ENCODE results near the gene STAM2.

STAM2 gene

DNA sequence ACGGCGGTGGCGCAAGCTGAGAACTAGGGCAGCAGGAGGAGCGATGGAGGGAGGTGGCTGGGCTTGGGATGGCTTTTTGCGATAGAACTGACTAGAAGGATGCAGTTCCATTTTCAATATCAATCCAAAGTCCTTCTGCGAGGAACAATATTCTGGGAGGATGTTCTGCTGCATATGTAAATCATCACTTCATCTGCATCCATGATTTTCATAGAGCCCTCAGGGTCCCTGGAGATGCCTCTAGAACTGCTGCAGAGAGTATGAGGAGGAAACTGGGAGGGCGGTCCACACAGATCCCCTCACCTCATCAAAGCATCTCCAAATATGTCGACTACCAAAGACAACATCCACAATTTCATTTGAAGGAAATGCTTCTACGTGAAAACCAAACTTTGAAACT lies 97.5 kb downstream of the STAM2 start:
- TF ChIP-seq, protein P1, sequence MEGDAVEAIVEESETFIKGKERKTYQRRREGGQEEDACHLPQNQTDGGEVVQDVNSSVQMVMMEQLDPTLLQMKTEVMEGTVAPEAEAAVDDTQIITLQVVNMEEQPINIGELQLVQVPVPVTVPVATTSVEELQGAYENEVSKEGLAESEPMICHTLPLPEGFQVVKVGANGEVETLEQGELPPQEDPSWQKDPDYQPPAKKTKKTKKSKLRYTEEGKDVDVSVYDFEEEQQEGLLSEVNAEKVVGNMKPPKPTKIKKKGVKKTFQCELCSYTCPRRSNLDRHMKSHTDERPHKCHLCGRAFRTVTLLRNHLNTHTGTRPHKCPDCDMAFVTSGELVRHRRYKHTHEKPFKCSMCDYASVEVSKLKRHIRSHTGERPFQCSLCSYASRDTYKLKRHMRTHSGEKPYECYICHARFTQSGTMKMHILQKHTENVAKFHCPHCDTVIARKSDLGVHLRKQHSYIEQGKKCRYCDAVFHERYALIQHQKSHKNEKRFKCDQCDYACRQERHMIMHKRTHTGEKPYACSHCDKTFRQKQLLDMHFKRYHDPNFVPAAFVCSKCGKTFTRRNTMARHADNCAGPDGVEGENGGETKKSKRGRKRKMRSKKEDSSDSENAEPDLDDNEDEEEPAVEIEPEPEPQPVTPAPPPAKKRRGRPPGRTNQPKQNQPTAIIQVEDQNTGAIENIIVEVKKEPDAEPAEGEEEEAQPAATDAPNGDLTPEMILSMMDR (IDR thresholded peaks at IDR 0.05), result no peak
- H3K4me3 Mint-ChIP-seq, result no peak overlapping the region
- H3K27me3 Mint-ChIP-seq (ENCODE audit: low read depth, poor library complexity), result peaks cover 7% of the 10 kb centered on the region
- H3K4me1 Mint-ChIP-seq, result no peaks in the 10 kb centered on the region
- no peaks in the 10 kb centered on the region for H3K9me3 Mint-ChIP-seq
- H3K36me3 Mint-ChIP-seq (ENCODE audit: low read depth), result no peaks in the 10 kb centered on the region
- DNase-seq, result no peak
- H3K27ac Mint-ChIP-seq, result no peak overlapping the region

DNA sequence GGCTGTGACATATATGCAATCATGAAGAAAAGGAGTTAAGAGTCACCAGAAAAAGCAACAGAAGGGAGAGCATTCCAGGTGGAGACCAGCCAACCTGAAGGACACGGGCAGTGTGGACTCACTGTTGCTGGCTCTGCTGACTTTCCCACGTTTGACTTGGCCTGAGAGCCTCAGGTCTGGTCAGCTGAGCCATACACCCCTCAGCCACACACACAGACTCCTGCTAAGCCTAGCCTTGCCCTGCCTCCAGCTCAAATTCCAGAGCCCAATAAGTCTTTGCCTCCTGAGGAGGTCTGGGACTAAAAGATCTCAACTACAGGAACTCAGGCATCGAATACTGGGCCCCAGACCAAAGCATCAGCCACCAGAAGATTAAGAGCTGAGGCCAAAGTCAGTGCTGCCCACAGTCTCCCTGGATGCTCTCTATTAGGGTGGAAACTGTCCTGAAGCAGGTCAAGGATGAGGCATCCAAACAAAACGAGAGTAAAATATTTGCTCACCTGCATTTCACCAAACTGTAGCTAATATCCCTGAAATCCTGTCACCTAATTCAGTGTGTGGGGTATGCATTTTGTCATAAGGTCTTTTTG lies 100.0 kb downstream of the STAM2 start:
- no peak overlapping the region for H3K27ac Mint-ChIP-seq
- no peaks in the 10 kb centered on the region for H3K4me1 Mint-ChIP-seq
- H3K36me3 Mint-ChIP-seq (ENCODE audit: low read depth), result no peaks in the 10 kb centered on the region
- TF ChIP-seq, protein P1 (IDR thresholded peaks at IDR 0.05), result no peak
- DNase-seq, result no peak
- H3K4me3 Mint-ChIP-seq, result no peak overlapping the region
- peaks cover 7% of the 10 kb centered on the region for H3K27me3 Mint-ChIP-seq (ENCODE audit: low read depth, poor library complexity)
- no peaks in the 10 kb centered on the region for H3K9me3 Mint-ChIP-seq

DNA sequence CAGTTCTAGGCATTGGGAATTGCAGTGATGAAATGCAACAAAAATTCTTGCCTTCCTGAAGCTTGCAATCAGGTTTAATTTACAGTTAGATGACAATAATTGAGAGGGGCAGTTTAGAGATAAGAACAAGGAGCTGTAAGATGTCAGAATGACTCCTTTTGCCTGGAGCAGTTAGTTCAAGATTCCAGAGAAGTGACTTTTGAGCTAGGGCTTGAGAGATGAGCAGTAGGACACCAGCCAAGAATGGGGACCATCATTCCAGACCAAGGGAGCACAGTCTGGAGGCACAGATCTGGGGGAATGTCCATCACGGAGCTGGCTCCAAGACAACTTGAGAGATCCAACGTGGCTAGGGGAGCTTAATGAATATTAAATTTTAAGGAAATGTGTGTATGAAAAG lies 103.6 kb downstream of the STAM2 start:
- TF ChIP-seq, protein P1 (IDR thresholded peaks at IDR 0.05), result no peak
- no peak overlapping the region for H3K27ac Mint-ChIP-seq
- no peaks in the 10 kb centered on the region for H3K36me3 Mint-ChIP-seq (ENCODE audit: low read depth)
- no peaks in the 10 kb centered on the region for H3K9me3 Mint-ChIP-seq
- H3K4me1 Mint-ChIP-seq, result no peaks in the 10 kb centered on the region
- no peak overlapping the region for H3K4me3 Mint-ChIP-seq
- DNase-seq, result no peak
- H3K27me3 Mint-ChIP-seq (ENCODE audit: low read depth, poor library complexity), result peaks cover 7% of the 10 kb centered on the region

DNA sequence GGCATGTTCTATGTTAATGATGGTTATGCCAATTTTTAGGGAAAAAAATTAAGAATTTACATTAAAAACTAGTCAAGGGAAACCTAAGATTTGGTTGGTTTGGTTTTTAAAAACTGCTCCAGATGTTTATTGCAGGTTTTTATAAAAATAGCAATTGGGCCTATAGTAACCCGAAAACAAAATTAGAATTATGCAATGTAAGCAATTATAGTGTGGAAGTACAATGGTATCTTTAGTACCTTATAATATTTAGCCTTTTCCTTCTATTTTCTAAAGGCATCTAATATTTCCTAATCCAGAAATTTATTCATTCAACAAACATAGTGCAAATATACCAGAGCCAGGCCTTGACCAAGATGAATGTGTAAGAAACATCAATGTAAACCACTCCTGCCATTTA lies 104.0 kb downstream of the STAM2 start:
- no peak for DNase-seq
- TF ChIP-seq, protein P1 (IDR thresholded peaks at IDR 0.05), result no peak

DNA sequence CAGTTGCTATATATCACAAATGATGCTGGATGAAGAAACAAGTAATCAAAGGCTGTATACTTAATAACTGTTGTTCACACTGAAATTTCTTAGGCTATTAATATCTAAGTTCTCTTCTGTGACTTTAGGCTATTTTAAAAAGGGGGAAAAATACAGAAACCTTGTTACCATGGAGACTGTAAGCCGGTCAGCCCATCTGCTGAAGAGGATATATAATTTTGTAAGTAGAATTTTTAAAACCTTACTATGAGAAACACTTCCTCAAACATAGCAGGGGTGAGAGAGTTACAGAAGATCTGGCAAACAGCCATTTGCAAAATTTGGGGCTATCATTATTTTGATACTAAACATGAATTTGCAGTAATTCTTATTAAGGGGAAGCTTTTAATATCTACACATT lies 104.5 kb downstream of the STAM2 start:
- Mint-ChIP-seq H3K4me1 (no peaks in the 10 kb centered on the region), H3K27me3 (ENCODE audit: low read depth, poor library complexity) (peaks cover 5% of the 10 kb centered on the region), H3K4me3 (no peak overlapping the region), H3K27ac (no peak overlapping the region), H3K9me3 (no peaks in the 10 kb centered on the region), H3K36me3 (ENCODE audit: low read depth) (no peaks in the 10 kb centered on the region)
- DNase-seq, result no peak
- TF ChIP-seq, protein P1 (IDR thresholded peaks at IDR 0.05), result no peak

More for the DNA sequence above, 104.0 kb downstream of the STAM2 start:
- Mint-ChIP-seq H3K27me3 (ENCODE audit: low read depth, poor library complexity) (peaks cover 3% of the 10 kb centered on the region), H3K36me3 (ENCODE audit: low read depth) (no peaks in the 10 kb centered on the region), H3K27ac (no peak overlapping the region), H3K4me3 (no peak overlapping the region), H3K4me1 (no peaks in the 10 kb centered on the region), H3K9me3 (no peaks in the 10 kb centered on the region)

DNA sequence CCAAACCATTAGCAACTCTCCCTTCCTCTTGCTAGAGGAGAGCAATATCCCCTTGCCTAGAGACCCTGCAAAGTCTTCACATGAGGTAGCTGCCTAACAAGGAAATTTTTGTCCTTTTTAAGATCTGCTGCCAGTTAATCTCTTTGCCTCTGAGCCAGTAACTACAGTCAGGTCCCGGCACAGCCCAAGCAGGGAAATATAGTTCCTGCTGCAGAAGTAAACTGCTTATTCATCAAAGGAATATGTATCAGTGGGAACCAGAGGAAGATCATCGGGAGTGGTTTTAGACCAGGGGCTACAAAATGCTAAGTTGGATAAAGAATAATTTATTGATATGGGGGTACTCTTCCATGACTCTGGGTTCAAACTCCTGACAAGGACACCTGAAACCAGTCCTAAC lies 107.3 kb downstream of the STAM2 start:
- Mint-ChIP-seq H3K27me3 (ENCODE audit: low read depth, poor library complexity) (peaks cover 4% of the 10 kb centered on the region), H3K36me3 (ENCODE audit: low read depth) (no peaks in the 10 kb centered on the region), H3K4me3 (no peak overlapping the region), H3K27ac (no peak overlapping the region), H3K4me1 (no peaks in the 10 kb centered on the region), H3K9me3 (no peaks in the 10 kb centered on the region)
- DNase-seq, result no peak
- TF ChIP-seq, protein P1 (IDR thresholded peaks at IDR 0.05), result no peak

Measured in nephron progenitor cell (in vitro differentiated cells).